Stomach (tissue), 9 donors: Measurements from ENCODE around the gene FBXO48. TPM values are rescaled to one million over a fixed set of nuclear protein-coding genes. Genes with fewer than 3 reads are reported as not detected.
A peak's percentile ranks its signal among the peaks of the same experiment; 100 is the strongest.

Source experiments
- DNase-seq, 2 donors: peaks; one replicate each; pipeline versions ENCODE4 v3.0.0 to v3.0.0-alpha.2; 2013 to 2019
- H3K27ac ChIP-seq, 5 donors: fragments of 200-600 bp in 4 of 5; sonication (generic) in 4 of 5; one replicate each; pipeline ENCODE4 v1.5.1; 2013 to 2019; ENCODE audit warnings: mild to moderate bottlenecking in 1 of 5, moderate library complexity in 1 of 5
- H3K27me3 ChIP-seq, 3 donors: fragments of 200-600 bp; sonication (generic); one replicate each; pipeline ENCODE4 v1.5.1; 2017 to 2019; ENCODE audit warnings: mixed run types in 1 of 3
- H3K36me3 ChIP-seq, 4 donors: fragments of 200-600 bp; sonication (generic); 1 replicate in 3 of 4; 2 replicates in 1 of 4; pipeline ENCODE4 v1.5.1; 2016 to 2019
- H3K4me1 ChIP-seq, 4 donors: fragments of 200-600 bp; sonication (generic); one replicate each; pipeline ENCODE4 v1.5.1; 2016 to 2019
- H3K4me3 ChIP-seq, 4 donors: fragments of 200-600 bp; sonication (generic) in 3 of 4; one replicate each; pipeline ENCODE4 v1.5.1; 2016 to 2019; ENCODE audit warnings: mild to moderate bottlenecking in 1 of 4
- H3K9me3 ChIP-seq, 4 donors: fragments of 200-600 bp; sonication (generic); one replicate each; pipeline ENCODE4 v1.5.1; 2016 to 2019
- EP300 ChIP-seq: sonication (generic); formaldehyde crosslinking; IDR thresholded peaks from one replicate; pipeline ENCODE4 v1.6.1; 2017; ENCODE audit warnings: antibody characterized with exemption
- POLR2A ChIP-seq, 4 donors: fragments of 450-650 bp; IDR thresholded peaks; one replicate each; pipeline ENCODE4 v1.6.1; 2016; ENCODE audit warnings: antibody characterized with exemption in 4 of 4, control low read depth in 2 of 4, mild to moderate bottlenecking in 1 of 4, moderate library complexity in 1 of 4
- POLR2AphosphoS5 ChIP-seq, 3 donors: sonication (generic); formaldehyde crosslinking; IDR thresholded peaks; one replicate each; pipeline ENCODE4 v1.6.1; 2016; ENCODE audit warnings: antibody characterized with exemption in 3 of 3
- WGBS, 5 donors: extraction: QIAGEN DNeasy Blood & Tissue Kit in 3 of 5; methylation state at CpG; one replicate each; pipeline versions ENCODE4 v1.1.5 to v1.1.7; 2013 to 2018; 5-methylcytosine and 5-hydroxymethylcytosine counted together
- intact Hi-C: fragments of 100-400 bp; cut with DNase I; formaldehyde crosslinking; loops from one replicate; pipeline ENCODE4 v1.15.1; 2023; ENCODE audit warnings: low total_unique reads
- polyA plus RNA-seq, 3 donors: library from polyadenylated mRNA; stranded (reverse); fragments of 200-250 nt; gene quantifications; one replicate each; pipeline ENCODE4 v1.2.3, GENCODE V29; 2013
- total RNA-seq, 5 donors: library from RNA; depleted of rRNA; stranded (reverse); fragments of >200 nt; gene quantifications; one replicate each; pipeline versions ENCODE4 v1.1.0 to v1.2.3, GENCODE V29; 2014 to 2016
- TF ChIP-seq, protein P1 (sequence below), 7 experiments: fragments of 450-650 bp in 4 of 7; fragments of 200-600 bp in 3 of 7; sonication (generic) in 3 of 7; IDR thresholded peaks; one replicate each; pipeline ENCODE4 v1.5.1; 2016 to 2019; ENCODE audit warnings: antibody characterized with exemption in 7 of 7, control low read depth in 2 of 7, mild to moderate bottlenecking in 1 of 7
- donor health status: healthy with polysubstance abuse.
- donor health status: Bipolar disorder and iron deficiency.
- donor health status: healthy.

FBXO48 gene
- total and polyA plus RNA-seq, 8 donors: 0.43 to 1.2 (median 0.58) TPM; not detected in 1

DNA sequence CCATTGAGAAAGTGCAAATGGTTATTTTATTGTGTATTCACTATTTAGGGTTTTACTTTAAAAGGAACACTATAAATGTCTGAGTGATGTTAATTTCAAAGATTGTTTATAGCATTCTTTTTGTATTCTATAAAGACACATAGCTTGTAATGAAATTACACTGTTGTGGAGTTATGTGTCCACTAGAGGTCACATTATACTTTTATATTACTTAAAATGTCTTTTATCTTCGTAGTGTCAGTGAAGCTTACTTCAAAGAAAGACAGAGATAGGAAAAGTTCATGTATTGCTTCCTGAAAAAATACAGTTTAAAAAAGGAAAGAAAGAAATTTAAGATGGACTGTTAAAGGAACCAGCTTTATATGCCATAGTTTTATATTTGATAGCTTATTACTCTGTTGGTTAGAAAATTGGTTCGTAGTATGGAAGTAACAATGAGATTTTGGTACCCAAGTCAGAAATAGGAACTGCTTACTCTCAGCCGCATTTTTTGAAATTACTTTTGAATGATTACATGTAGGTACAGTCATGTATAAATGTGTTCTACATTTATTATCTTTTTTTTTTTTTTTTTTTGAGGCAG is 20.8 kb upstream of the FBXO48 start:
- H3K4me3 ChIP-seq: no peak overlapping the region
- TF ChIP-seq EP300 (no peak), POLR2A (IDR thresholded peaks at IDR 0.05) (no peak), POLR2AphosphoS5 (IDR thresholded peaks at IDR 0.05) (no peak)
- TF ChIP-seq, protein P1, sequence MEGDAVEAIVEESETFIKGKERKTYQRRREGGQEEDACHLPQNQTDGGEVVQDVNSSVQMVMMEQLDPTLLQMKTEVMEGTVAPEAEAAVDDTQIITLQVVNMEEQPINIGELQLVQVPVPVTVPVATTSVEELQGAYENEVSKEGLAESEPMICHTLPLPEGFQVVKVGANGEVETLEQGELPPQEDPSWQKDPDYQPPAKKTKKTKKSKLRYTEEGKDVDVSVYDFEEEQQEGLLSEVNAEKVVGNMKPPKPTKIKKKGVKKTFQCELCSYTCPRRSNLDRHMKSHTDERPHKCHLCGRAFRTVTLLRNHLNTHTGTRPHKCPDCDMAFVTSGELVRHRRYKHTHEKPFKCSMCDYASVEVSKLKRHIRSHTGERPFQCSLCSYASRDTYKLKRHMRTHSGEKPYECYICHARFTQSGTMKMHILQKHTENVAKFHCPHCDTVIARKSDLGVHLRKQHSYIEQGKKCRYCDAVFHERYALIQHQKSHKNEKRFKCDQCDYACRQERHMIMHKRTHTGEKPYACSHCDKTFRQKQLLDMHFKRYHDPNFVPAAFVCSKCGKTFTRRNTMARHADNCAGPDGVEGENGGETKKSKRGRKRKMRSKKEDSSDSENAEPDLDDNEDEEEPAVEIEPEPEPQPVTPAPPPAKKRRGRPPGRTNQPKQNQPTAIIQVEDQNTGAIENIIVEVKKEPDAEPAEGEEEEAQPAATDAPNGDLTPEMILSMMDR (IDR thresholded peaks at IDR 0.05): peak in 3 of 7 experiments; percentile 18 to 59 (median 41)
- peak in 1 of 2 donors; percentile 34 for DNase-seq
- peaks cover 0 to 9% (median 2%) of the 10 kb centered on the region in 4 donors for H3K4me1 ChIP-seq
- intact Hi-C loops: loop anchor here (10.0 kb wide), 1 partner anchor 437 kb away; no protein-coding TSS in a partner anchor
- no peak overlapping the region for H3K27ac ChIP-seq
- H3K27me3 ChIP-seq: no peaks in the 10 kb centered on the region
- no peaks in the 10 kb centered on the region for H3K9me3 ChIP-seq
- WGBS, 5 donors: 46 to 62% (median 56%) methylated on average over 3 of the region's 3 CpGs
- H3K36me3 ChIP-seq: no peaks in the 10 kb centered on the region

DNA sequence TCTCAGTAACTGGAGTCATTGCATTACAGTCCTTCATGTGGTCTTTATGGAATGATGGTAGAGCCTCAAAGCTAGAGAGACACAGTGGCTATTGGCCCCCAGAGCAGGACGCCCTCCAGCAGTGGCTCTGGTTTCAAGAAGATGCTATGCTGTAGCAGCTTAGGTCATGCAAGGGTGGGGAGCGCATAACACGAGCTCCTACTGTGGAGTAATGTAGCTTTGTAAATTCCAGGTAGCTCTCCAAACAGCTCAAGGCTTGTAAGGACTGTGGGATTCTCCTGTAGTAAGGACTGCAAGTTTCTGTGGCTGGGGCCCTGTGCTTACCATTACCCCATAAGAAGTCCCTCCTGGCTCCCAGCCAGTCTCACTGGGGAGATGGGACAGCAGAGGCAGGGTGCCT is 15.9 kb upstream of the FBXO48 start:
- Histone ChIP-seq H3K9me3 (no peaks in the 10 kb centered on the region), H3K36me3 (no peaks in the 10 kb centered on the region), H3K4me3 (no peak overlapping the region), H3K27me3 (no peaks in the 10 kb centered on the region), H3K27ac (no peak overlapping the region), H3K4me1 (peaks cover 0 to 3% (median 1%) of the 10 kb centered on the region in 4 donors)
- no peak for DNase-seq
- 84 to 96% (median 89%) methylated on average over 3 of the region's 3 CpGs for WGBS, 5 donors
- TF ChIP-seq POLR2A (IDR thresholded peaks at IDR 0.05): no peak
- TF ChIP-seq EP300: no peak
- no peak for TF ChIP-seq POLR2AphosphoS5 (IDR thresholded peaks at IDR 0.05)
- TF ChIP-seq, protein P1 (IDR thresholded peaks at IDR 0.05): no peak
- intact Hi-C loops: loop anchor here (10.0 kb wide), 1 partner anchor 442 kb away; no protein-coding TSS in a partner anchor

DNA sequence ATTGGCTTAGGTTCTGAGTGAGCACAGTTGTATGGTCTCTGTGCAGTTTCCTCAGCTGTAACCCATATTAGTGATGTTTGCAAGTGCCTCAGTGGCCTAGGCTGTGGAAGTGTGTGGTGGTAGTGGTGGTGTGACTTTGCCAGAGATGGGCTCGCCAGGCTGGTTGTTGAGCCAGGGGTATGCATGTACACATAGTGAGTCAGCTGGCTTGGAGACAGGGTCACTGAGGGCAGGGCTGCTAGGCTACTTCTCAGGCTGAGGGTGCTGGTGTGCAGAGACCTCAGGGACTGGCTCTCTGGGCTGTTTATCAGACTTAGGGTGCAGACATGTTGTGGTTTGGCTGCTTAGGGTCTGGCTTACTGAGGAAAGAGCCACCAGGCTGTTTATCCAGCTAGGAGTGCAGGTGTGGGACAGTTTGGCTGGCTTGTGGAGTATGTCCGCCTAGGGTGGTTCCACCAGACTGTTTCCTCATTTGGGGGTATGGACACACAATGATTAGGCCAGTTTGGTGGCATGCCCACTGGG is 15.3 kb upstream of the FBXO48 start:
- Histone ChIP-seq H3K27me3 (no peaks in the 10 kb centered on the region), H3K9me3 (no peaks in the 10 kb centered on the region), H3K36me3 (no peaks in the 10 kb centered on the region), H3K27ac (no peak overlapping the region), H3K4me1 (no peaks in the 10 kb centered on the region), H3K4me3 (no peak overlapping the region)
- WGBS, 5 donors: 80 to 88% (median 84%) methylated on average over 2 of the region's 2 CpGs
- intact Hi-C loops: loop anchor here (10.0 kb wide), 1 partner anchor 442 kb away; no protein-coding TSS in a partner anchor
- TF ChIP-seq, protein P1 (IDR thresholded peaks at IDR 0.05): no peak
- no peak for TF ChIP-seq EP300
- TF ChIP-seq POLR2AphosphoS5 (IDR thresholded peaks at IDR 0.05): no peak
- TF ChIP-seq POLR2A (IDR thresholded peaks at IDR 0.05): no peak
- no peak for DNase-seq

DNA sequence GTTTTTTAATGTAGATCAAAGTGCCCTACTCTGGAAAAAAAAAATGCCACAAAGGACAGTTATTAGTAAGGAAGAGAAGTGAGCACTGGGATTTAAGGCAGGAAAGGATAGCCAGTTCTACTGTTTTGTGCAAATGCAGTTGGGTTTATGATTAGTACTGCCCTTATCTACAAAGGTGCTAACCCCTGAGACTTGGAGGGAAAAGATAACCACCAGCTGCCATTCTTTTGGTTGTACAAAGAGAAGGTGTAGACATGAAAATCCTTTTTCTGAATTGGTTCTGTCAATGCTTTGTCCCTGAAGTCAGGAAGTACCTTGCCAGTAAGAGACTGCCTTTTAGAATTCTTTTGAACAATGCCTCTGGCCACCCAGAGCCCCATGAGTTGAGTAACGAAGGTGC is 11.6 kb upstream of the FBXO48 start:
- 85 to 100% (median 92%) methylated on average over 1 of the region's 1 CpG for WGBS, 5 donors
- DNase-seq: no peak
- Histone ChIP-seq H3K4me1 (no peaks in the 10 kb centered on the region), H3K27ac (no peak overlapping the region), H3K4me3 (no peak overlapping the region), H3K36me3 (no peaks in the 10 kb centered on the region), H3K27me3 (no peaks in the 10 kb centered on the region), H3K9me3 (no peaks in the 10 kb centered on the region)
- TF ChIP-seq, protein P1 (IDR thresholded peaks at IDR 0.05): no peak
- TF ChIP-seq POLR2AphosphoS5 (IDR thresholded peaks at IDR 0.05) (no peak), POLR2A (IDR thresholded peaks at IDR 0.05) (no peak), EP300 (no peak)
- intact Hi-C loops: no loop called here
